SIG-M5 treated with dmso at 0.1 percent for 504 hours (cell line): ENCODE measurements around the gene NECAB3.

ENCODE experiments used
- DNase-seq: peaks from one replicate; lab custom pipeline; 2025; ENCODE audit not compliant: unreplicated experiment; lab: John Stamatoyannopoulos, UW

The NECAB3 gene

GRCh38 chr20:33624399-33624798 is 49.8 kb downstream of the NECAB3 start:
- DNase-seq, result no peak

- no peak for DNase-seq
Observed at GRCh38 chr20:33622705-33623365, 51.4 kb downstream of the NECAB3 start.

GRCh38 chr20:33621717-33622400 is 52.4 kb downstream of the NECAB3 start:
- DNase-seq, result no peak

- DNase-seq, result no peak
Observed at GRCh38 chr20:33612001-33612400, 62.2 kb downstream of the NECAB3 start.

GRCh38 chr20:33611106-33611505 is 63.1 kb downstream of the NECAB3 start:
- no peak for DNase-seq

GRCh38 chr20:33609504-33609903 is 64.7 kb downstream of the NECAB3 start:
- no peak for DNase-seq
